ENCODE measurements around the gene BLNK.

Gene BLNK

GRCh38 chr10:96211764-96212163, 59.6 kb downstream of the BLNK start:
- no peak for TF ChIP-seq FOXP2 (optimal IDR thresholded peaks at IDR 0.05; ENCODE audit: borderline replicate concordance, extremely low read depth, extremely low read length, insufficient read depth)

GRCh38 chr10:96208946-96209345, 62.4 kb downstream of the BLNK start:
- no peak for TF ChIP-seq TAF1 (IDR thresholded peaks at IDR 0.05; ENCODE audit: borderline replicate concordance, insufficient read depth, low read length)
- TF ChIP-seq SIN3A (IDR thresholded peaks at IDR 0.05; ENCODE audit: borderline replicate concordance, insufficient read depth, low read length) = no peak
- TF ChIP-seq FOXP2 (optimal IDR thresholded peaks at IDR 0.05; ENCODE audit: borderline replicate concordance, extremely low read depth, extremely low read length, insufficient read depth) = no peak
- TF ChIP-seq REST (IDR thresholded peaks at IDR 0.05; ENCODE audit: insufficient read depth in 1 of 2, low read depth in 2 of 2, low read length in 2 of 2) = no peak
- TF ChIP-seq POLR2AphosphoS5 (IDR thresholded peaks at IDR 0.05; ENCODE audit: low read depth, low read length) = no peak

GRCh38 chr10:96208271-96208670, 63.1 kb downstream of the BLNK start:
- no peak for TF ChIP-seq SIN3A (IDR thresholded peaks at IDR 0.05; ENCODE audit: borderline replicate concordance, insufficient read depth, low read length)
- no peak for TF ChIP-seq FOXP2 (optimal IDR thresholded peaks at IDR 0.05; ENCODE audit: borderline replicate concordance, extremely low read depth, extremely low read length, insufficient read depth)
- TF ChIP-seq TAF1 (IDR thresholded peaks at IDR 0.05; ENCODE audit: borderline replicate concordance, insufficient read depth, low read length) = no peak
- TF ChIP-seq POLR2AphosphoS5 (IDR thresholded peaks at IDR 0.05; ENCODE audit: low read depth, low read length) = no peak
- no peak for TF ChIP-seq REST (IDR thresholded peaks at IDR 0.05; ENCODE audit: insufficient read depth in 1 of 2, low read depth in 2 of 2, low read length in 2 of 2)

GRCh38 chr10:96205580-96205979, 65.8 kb downstream of the BLNK start:
- TF ChIP-seq REST (IDR thresholded peaks at IDR 0.05; ENCODE audit: insufficient read depth in 1 of 2, low read depth in 2 of 2, low read length in 2 of 2) (no peak), FOXP2 (optimal IDR thresholded peaks at IDR 0.05; ENCODE audit: borderline replicate concordance, extremely low read depth, extremely low read length, insufficient read depth) (no peak), POLR2AphosphoS5 (IDR thresholded peaks at IDR 0.05; ENCODE audit: low read depth, low read length) (no peak), SIN3A (IDR thresholded peaks at IDR 0.05; ENCODE audit: borderline replicate concordance, insufficient read depth, low read length) (no peak), TAF1 (IDR thresholded peaks at IDR 0.05; ENCODE audit: borderline replicate concordance, insufficient read depth, low read length) (no peak)

- TF ChIP-seq REST (IDR thresholded peaks at IDR 0.05; ENCODE audit: insufficient read depth in 1 of 2, low read depth in 2 of 2, low read length in 2 of 2) (no peak), POLR2AphosphoS5 (IDR thresholded peaks at IDR 0.05; ENCODE audit: low read depth, low read length) (no peak), FOXP2 (optimal IDR thresholded peaks at IDR 0.05; ENCODE audit: borderline replicate concordance, extremely low read depth, extremely low read length, insufficient read depth) (no peak), TAF1 (IDR thresholded peaks at IDR 0.05; ENCODE audit: borderline replicate concordance, insufficient read depth, low read length) (no peak)
Measured at GRCh38 chr10:96201525-96201924, 69.8 kb downstream of the BLNK start.
